Measurements from ENCODE around the gene OSBPL2.

Gene OSBPL2

GRCh38 chr20:62303340-62304226 is 65.3 kb downstream of the OSBPL2 start:
- no peak for DNase-seq

GRCh38 chr20:62304331-62305148 is 66.2 kb downstream of the OSBPL2 start:
- DNase-seq: no peak

- DNase-seq: no peak
These were observed 66.9 kb downstream of the OSBPL2 start for GRCh38 chr20:62305149-62305764.

DNA sequence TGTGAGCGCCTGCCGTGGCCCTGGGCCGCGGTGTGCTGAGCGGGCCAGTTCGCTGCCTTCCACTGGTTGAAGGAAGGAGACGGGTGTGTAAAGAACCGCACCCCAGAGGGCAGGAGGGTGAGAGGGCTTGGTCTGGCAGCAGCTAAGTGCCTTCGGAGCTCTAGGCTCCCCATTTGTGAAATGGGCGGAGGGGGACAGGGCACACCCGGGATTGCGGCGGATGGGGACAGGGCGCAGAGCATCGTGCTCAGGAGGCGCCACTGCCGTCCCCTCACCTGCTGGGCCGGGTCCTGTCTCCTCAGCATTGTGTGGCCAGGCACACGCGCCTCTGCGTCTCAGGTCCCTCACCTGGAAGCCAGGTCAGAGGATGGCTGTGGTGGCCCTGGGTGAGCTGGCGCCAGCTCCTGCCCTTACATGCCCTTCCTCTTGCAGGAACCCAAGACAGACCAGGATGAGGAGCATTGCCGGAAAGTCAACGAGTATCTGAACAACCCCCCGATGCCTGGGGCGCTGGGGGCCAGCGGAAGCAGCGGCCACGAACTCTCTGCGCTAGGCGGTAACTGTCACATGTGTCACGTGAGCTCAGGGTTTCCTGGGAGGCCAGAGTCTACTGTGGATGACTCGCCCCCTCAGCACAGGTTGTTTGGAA is 67.6 kb downstream of the OSBPL2 start:
- no peak for DNase-seq

- DNase-seq: no peak
These were observed 68.3 kb downstream of the OSBPL2 start for GRCh38 chr20:62306414-62307187.

DNA sequence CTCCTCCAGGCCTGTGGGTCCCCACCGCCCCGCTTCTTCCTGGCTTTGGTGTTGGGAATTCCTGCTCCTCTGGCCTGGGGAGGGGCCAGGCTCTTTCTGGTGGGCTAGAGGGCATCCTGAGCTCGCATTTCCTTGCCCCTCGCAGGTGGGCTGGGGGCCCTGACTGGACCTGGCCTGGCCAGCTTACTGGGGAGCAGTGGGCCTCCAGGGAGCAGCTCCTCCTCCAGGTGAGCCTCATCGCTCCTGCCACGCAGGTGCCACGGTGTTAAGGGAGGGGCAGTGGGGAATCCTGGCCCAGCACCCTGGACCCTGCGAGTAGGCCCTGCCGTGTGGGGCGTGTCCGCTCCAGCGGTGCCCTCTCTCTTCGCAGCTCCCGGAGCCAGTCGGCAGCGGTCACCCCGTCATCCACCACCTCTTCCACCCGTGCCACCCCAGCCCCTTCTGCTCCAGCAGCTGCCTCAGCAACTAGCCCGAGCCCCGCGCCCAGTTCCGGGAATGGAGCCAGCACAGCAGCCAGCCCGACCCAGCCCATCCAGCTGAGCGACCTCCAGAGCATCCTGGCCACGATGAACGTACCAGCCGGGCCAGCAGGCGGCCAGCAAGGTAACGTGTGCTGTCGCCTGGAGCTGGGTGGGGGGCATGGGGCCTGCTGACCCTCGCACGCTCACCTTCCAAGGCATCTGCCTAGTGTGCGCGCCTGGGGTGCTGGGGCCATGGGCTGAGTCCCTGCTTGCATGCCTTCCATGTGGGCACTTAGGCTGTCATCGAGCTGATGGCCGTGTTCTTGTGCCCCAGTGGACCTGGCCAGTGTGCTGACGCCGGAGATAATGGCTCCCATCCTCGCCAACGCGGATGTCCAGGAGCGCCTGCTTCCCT is 69.1 kb downstream of the OSBPL2 start:
- DNase-seq: no peak

GRCh38 chr20:62308102-62308822 is 69.9 kb downstream of the OSBPL2 start:
- no peak for DNase-seq

GRCh38 chr20:62309198-62309944 is 71.0 kb downstream of the OSBPL2 start:
- DNase-seq: no peak

- DNase-seq: no peak
These were observed 71.8 kb downstream of the OSBPL2 start for GRCh38 chr20:62309947-62310756.

- no peak for DNase-seq
These were observed 72.4 kb downstream of the OSBPL2 start for GRCh38 chr20:62310757-62311121.

DNA sequence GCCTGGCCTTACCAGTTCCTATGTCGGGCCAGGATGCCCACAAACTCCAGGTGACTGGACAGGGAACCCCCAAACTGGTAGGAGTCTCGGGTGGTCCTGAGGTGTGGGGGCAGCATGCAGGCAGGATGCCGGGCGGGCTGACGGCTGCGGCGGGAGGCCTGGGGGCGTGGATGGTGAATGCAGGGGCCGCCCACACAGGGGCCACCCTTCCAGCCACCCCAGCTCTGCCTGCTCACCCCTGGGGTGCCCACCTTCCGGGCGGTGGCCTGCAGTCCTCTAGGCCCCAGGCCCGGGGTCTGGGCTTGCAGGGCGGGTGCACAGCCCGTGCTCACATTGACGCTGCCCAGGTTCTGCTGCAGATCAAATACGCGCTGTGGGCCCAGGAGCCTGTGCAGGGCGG is 72.8 kb downstream of the OSBPL2 start:
- no peak for DNase-seq

GRCh38 chr20:62311832-62312661 is 73.7 kb downstream of the OSBPL2 start:
- DNase-seq: no peak

GRCh38 chr20:62312662-62312977 is 74.3 kb downstream of the OSBPL2 start:
- no peak for DNase-seq

DNA sequence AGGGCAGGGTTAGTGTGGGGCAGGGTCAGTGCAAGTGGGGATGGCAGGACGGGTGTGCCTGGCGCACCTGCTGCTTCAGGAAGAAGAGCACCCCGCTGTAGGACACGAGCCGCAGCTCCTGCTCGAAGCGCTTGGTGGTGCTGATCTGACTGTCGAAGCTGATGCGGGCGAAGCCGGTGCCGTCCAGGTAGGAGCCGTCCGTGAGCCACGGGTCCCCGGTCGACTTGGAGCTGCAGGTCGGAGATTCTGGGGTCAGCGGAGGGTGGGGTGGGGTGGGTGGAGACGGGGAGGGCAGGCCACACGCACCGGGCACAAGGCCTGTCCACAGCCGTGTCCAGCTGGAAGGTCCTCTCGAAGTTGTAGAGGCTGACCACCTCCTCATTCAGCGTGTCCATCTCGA is 74.7 kb downstream of the OSBPL2 start:
- no peak for DNase-seq

- DNase-seq: no peak
These were observed 75.4 kb downstream of the OSBPL2 start for GRCh38 chr20:62313460-62314338.

DNA sequence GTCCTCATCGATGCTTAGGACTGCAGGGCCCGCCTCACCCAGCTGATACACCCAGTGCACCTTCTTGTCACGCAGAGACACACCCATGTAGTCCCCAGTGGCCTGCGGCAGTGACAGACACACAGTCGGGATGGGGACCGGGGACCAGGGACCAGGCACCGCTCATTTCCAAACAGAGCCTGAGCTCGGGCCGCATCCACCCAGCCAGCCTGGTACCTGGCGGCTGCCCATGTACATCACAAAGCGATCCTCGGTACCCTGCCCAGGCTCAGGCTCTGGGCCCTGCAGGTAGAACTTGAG is 76.0 kb downstream of the OSBPL2 start:
- DNase-seq: no peak

DNA sequence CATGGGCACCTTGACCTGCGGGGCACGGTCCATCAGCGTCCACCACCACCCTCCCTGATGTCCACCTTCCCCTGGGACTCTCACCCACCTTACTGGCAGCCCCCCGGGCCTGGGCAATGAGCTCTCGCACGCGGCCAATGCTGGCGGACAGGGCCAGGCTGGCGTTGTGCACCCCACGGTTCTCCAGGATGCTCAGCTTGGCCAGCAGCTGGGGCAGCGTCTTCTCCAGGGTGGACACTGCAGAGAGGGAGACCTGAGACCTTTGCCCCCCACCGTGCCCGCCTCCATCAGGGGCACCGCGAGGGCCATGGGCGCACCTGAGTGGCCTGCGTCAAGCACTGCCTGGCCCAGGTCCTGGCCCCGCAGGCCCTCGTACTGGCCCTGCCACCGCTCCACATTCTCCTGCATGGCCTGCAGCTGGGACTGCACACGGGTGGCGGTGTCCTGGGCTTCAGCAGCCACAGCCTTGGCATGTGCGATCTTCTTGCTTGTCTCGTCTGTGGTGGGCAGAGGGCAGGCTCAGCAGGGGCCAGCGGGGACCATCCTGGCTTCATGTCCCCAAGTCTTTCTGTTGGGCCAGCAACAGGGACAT is 76.5 kb downstream of the OSBPL2 start:
- no peak for DNase-seq

All from effector CD8-positive, alpha-beta T cell (primary cell).